ENCODE measurements around the gene LRRC42.

- no peak for TF ChIP-seq GATA3 (IDR thresholded peaks at IDR 0.05; ENCODE audit: low read depth, low read length)
- no peak for TF ChIP-seq GATA2 (IDR thresholded peaks at IDR 0.05; ENCODE audit: low read depth, low read length)
Observed at GRCh38 chr1:54012863-54013262, 66.7 kb downstream of the LRRC42 start.

All from SH-SY5Y (cell line).